ENCODE measurements around the gene ISCU. TPM values are rescaled to one million over a fixed set of nuclear protein-coding genes. Genes with fewer than 3 reads are reported as not detected.

The ISCU gene
- total and polyA plus RNA-seq, 9 of the 15 experiments (the other 6 are each of a cell fraction or from before 2014, with no cell fraction given) = 15.9 to 92.5 (median 77.3) TPM

DNA sequence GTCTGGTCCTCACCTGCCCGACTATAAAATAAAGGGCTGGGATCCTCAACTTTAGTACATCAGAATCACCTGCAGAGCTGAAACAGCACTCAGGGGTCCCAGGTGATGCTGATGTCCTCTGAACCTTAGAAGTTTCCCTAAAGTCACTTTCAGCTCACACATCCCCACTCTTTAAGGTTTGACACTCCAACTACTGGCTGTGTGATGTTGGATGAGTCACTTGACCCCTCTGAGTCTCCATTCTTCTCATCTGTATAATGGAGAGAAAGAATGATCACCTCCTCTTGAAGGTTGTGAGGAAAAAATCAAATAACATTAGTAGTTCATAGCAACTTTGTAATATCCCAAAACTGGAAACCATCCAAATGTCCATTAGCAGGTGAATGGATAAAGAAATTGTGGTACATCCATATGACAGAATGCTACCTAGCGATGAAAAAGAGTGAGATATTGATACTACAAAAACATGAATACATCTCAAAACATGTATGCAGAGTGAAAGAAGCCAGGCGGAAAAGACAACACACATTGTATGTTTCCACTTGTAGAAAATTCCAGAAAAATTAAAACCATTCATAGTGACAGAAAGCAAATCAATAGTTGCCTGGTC lies 22.2 kb downstream of the ISCU start:
- H3K9me1 ChIP-seq (ENCODE audit: control insufficient read depth, insufficient read depth, low read length) = no peaks in the 10 kb centered on the region
- POLR2A ChIA-PET = interaction anchor here (0.6 kb wide), 2 partner anchors 52 to 54 kb away, joined by 3 read pairs; no protein-coding TSS in a partner anchor
- DNase-seq (ENCODE audit: extremely low read depth in 1 of 4, low spot score in 3 of 4) = no peak
- no peak overlapping the region for H3K9ac ChIP-seq (ENCODE audit: insufficient read depth in 1 of 2, low read depth in 2 of 2, low read length in 2 of 2)
- in situ Hi-C loops (cut with MboI) (no loop called here), intact Hi-C loops (cut with micrococcal nuclease) (no loop called here)
- no peak for FAIRE-seq
- no peaks in the 10 kb centered on the region for H3K36me3 ChIP-seq (ENCODE audit: control insufficient read depth, insufficient read depth, low read length)
- no peak overlapping the region for H3K4me2 ChIP-seq (ENCODE audit: insufficient read depth, low read length)
- H3K4me1 ChIP-seq (replicated peaks in 1 of 2; ENCODE audit: control insufficient read depth in 2 of 2, insufficient read depth in 2 of 2, low read length in 2 of 2) = peaks cover 0 to 12% of the 10 kb centered on the region in 2 experiments; a peak in 1 of 5 replicates
- no peak overlapping the region for H2AFZ ChIP-seq (ENCODE audit: low read depth, low read length)
- no peaks in the 10 kb centered on the region for H3K9me3 ChIP-seq (replicated peaks; ENCODE audit: control insufficient read depth, insufficient read depth, low read depth, low read length)
- no TSS peak for BruUV-seq (replicated peaks)
- H3K79me2 ChIP-seq (ENCODE audit: control insufficient read depth, insufficient read depth, low read length) = no peaks in the 10 kb centered on the region
- no peak for ATAC-seq
- H3K27me3 ChIP-seq (ENCODE audit: control insufficient read depth in 2 of 2, insufficient read depth in 2 of 2, low read length in 2 of 2) = peaks cover 2 to 47% of the 10 kb centered on the region in 2 experiments; a peak in 4 of 5 replicates
- no peaks in the 10 kb centered on the region; the same call in 1 of the 2 replicates for H4K20me1 ChIP-seq (replicated peaks; ENCODE audit: control insufficient read depth, insufficient read depth, low read length)
- H3K4me3 ChIP-seq = no peak overlapping the region
- WGBS (ENCODE audit: insufficient coverage, low coverage, missing lambda C conversion rate) = 2% methylated on average over 3 of the region's 3 CpGs
- CTCF ChIA-PET (ENCODE audit: low intra/inter-chr PET ratio) = no interaction called here
- no peak overlapping the region for H3K27ac ChIP-seq (ENCODE audit: extremely low read depth, low read depth, low read length)
- TF ChIP-seq RBM25 (IDR thresholded peaks at IDR 0.05; ENCODE audit: low read depth, low read length, severe bottlenecking) (peak; percentile 59), L3MBTL2 (IDR thresholded peaks at IDR 0.05) (no peak), ZFP36 (IDR thresholded peaks at IDR 0.05; ENCODE audit: low read depth, low read length, partially characterized antibody) (peak; percentile 21), SETDB1 (IDR thresholded peaks at IDR 0.05; ENCODE audit: low read length) (no peak), ZNF3 (CRISPR knock-in tag; IDR thresholded peaks at IDR 0.05) (no peak)

DNA sequence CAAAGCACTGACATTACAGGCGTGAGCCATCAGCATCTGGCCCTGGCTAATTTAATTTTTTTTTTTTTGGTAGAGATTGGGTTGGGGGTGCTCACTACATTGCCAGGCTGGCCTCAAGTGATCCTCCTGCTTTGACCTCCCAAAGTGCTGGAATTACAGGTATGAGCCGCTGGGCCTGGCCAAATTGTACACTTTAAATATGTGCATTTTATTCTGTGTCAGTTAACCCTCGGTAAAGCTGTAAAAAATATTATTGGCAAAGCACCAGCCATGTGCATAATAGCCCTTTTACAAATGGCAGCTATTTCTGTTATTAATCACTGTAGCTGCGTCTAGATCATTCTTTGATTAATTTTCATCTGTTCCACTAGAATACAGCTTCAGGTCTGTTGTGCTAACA lies 23.5 kb downstream of the ISCU start:
- ATAC-seq (no peak), DNase-seq (ENCODE audit: extremely low read depth in 1 of 4, low spot score in 3 of 4) (no peak), FAIRE-seq (no peak)
- Histone ChIP-seq H3K27ac (ENCODE audit: extremely low read depth, low read depth, low read length) (no peak overlapping the region), H3K9me1 (ENCODE audit: control insufficient read depth, insufficient read depth, low read length) (no peaks in the 10 kb centered on the region), H3K9me3 (replicated peaks; ENCODE audit: control insufficient read depth, insufficient read depth, low read depth, low read length) (no peaks in the 10 kb centered on the region), H3K79me2 (ENCODE audit: control insufficient read depth, insufficient read depth, low read length) (no peaks in the 10 kb centered on the region), H3K4me2 (ENCODE audit: insufficient read depth, low read length) (no peak overlapping the region), H2AFZ (ENCODE audit: low read depth, low read length) (no peak overlapping the region), H3K4me1 (replicated peaks in 1 of 2; ENCODE audit: control insufficient read depth in 2 of 2, insufficient read depth in 2 of 2, low read length in 2 of 2) (peaks cover 0 to 12% of the 10 kb centered on the region in 2 experiments; a peak in 1 of 5 replicates), H3K36me3 (ENCODE audit: control insufficient read depth, insufficient read depth, low read length) (no peaks in the 10 kb centered on the region), H4K20me1 (replicated peaks; ENCODE audit: control insufficient read depth, insufficient read depth, low read length) (no peaks in the 10 kb centered on the region; the same call in 1 of the 2 replicates), H3K4me3 (no peak overlapping the region), H3K9ac (ENCODE audit: insufficient read depth in 1 of 2, low read depth in 2 of 2, low read length in 2 of 2) (no peak overlapping the region), H3K27me3 (ENCODE audit: control insufficient read depth in 2 of 2, insufficient read depth in 2 of 2, low read length in 2 of 2) (peaks cover 2 to 47% of the 10 kb centered on the region in 2 experiments; a peak in 4 of 5 replicates)
- no TSS peak for BruUV-seq (replicated peaks)
- ChIA-PET CTCF (ENCODE audit: low intra/inter-chr PET ratio) (no interaction called here), POLR2A (interaction anchor here (0.5 to 1.6 kb wide), 4 partner anchors 10 to 18 kb away, joined by 3 to 5 read pairs (median 4); no protein-coding TSS in a partner anchor)
- intact Hi-C loops (cut with micrococcal nuclease) (no loop called here), in situ Hi-C loops (cut with MboI) (no loop called here)
- WGBS (ENCODE audit: insufficient coverage, low coverage, missing lambda C conversion rate) = 2% methylated on average over 4 of the region's 4 CpGs
- TF ChIP-seq HIVEP1 (CRISPR knock-in tag; IDR thresholded peaks at IDR 0.05) (no peak), KAT7 (CRISPR knock-in tag; IDR thresholded peaks at IDR 0.05; ENCODE audit: borderline replicate concordance) (no peak), HNRNPUL1 (IDR thresholded peaks at IDR 0.05; ENCODE audit: low read length) (no peak), ATF7 (IDR thresholded peaks at IDR 0.05) (no peak), BDP1 (IDR thresholded peaks at IDR 0.05; ENCODE audit: insufficient read depth, insufficient read length) (no peak), CAMTA2 (CRISPR knock-in tag; conservative IDR thresholded peaks at IDR 0.05) (no peak)
- TF ChIP-seq, protein P1, sequence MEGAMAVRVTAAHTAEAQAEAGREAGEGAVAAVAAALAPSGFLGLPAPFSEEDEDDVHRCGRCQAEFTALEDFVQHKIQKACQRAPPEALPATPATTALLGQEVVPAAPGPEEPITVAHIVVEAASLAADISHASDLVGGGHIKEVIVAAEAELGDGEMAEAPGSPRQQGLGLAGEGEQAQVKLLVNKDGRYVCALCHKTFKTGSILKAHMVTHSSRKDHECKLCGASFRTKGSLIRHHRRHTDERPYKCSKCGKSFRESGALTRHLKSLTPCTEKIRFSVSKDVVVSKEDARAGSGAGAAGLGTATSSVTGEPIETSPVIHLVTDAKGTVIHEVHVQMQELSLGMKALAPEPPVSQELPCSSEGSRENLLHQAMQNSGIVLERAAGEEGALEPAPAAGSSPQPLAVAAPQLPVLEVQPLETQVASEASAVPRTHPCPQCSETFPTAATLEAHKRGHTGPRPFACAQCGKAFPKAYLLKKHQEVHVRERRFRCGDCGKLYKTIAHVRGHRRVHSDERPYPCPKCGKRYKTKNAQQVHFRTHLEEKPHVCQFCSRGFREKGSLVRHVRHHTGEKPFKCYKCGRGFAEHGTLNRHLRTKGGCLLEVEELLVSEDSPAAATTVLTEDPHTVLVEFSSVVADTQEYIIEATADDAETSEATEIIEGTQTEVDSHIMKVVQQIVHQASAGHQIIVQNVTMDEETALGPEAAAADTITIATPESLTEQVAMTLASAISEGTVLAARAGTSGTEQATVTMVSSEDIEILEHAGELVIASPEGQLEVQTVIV (CRISPR knock-in tag; IDR thresholded peaks at IDR 0.05; ENCODE audit: borderline replicate concordance) = no peak
- TF ChIP-seq, protein P2, sequence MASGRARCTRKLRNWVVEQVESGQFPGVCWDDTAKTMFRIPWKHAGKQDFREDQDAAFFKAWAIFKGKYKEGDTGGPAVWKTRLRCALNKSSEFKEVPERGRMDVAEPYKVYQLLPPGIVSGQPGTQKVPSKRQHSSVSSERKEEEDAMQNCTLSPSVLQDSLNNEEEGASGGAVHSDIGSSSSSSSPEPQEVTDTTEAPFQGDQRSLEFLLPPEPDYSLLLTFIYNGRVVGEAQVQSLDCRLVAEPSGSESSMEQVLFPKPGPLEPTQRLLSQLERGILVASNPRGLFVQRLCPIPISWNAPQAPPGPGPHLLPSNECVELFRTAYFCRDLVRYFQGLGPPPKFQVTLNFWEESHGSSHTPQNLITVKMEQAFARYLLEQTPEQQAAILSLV (tag; IDR thresholded peaks at IDR 0.05) = no peak
